ENCODE data around the gene UBASH3B.

Gene UBASH3B

DNA sequence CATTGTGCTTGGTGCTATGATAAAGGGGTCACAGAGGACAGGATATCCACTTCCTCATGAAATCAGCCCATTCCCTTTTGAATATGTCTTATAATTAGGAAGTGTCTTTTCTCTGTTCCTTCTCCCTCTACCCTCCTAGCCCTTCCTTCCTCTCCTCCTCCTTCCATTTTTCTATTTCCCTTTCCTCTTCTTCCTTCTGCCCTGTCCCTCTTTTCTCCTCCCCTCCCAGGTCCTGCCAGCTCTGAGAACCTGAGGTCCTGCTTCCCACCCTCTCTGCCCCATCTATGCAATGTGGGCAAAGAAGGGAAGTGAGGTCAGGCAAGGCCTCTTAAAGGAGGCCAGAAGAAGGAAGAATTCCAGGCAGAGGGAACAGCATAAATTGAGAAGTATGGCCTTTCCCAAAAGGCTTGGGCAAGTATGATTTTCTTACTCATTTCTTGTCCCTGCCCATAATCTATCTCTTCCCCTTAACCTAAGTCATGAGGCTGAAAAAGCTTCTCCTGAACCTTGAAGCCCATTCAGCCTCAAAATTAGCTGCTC lies 7.7 kb upstream of the UBASH3B start:
- no peak for DNase-seq

DNA sequence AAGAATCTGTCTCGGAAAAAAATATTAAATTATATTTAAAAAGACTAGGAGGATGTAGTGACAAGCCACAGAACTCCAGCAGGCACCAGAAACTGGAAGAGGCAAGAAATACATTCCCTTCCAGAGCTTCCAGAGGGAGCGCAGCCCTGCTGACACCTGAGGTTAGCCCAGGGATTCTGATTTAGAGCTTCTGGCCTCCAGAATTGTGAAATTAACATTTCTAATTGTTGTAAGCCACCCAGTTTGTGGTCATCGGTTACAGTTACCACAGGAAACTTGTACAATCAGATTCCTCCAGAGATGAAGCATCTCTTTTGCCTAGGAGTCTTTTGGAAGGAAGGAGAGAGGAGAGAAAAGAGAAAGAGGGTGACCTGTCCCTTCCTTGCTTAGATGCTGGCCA lies 6.4 kb upstream of the UBASH3B start:
- no peak for DNase-seq

DNA sequence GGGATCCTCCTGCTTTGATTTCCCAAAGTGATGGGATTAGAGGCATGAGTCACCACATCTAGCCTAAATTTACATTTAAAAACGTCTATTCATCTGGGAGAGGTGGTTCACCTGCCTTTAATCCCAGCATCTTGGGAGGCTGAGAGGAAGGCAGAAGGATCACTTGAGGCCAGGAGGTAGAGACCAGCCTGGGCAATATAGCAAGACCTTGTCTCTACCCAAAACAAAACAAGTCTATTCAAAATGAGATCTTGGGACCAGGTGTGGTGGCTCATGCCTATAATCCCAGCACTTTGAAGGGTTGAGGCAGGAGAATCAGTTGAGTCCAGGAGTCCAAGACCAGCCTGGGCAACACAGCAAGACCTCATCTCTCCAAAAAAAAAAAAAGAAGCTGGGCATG lies 4.9 kb upstream of the UBASH3B start:
- DNase-seq: no peak

DNA sequence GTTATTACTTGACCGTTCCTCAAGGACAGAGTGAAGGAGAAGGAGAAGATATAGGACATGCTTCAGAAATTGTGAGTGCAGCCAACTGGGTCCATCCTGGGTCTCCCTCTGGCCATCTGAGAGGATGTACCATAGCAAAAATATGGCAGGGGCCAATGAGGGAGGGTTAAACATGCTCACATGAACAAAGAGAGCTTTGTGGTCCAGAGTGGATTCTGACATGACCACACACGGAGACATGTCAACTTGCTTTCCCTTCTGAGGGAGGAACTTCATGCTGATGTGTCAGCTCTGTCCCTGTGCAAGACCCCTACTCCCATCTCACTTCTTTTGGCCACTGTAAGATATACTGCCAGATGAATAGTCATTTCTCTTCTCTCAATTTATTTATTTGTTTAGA lies 3.0 kb upstream of the UBASH3B start:
- no peak for DNase-seq

DNA sequence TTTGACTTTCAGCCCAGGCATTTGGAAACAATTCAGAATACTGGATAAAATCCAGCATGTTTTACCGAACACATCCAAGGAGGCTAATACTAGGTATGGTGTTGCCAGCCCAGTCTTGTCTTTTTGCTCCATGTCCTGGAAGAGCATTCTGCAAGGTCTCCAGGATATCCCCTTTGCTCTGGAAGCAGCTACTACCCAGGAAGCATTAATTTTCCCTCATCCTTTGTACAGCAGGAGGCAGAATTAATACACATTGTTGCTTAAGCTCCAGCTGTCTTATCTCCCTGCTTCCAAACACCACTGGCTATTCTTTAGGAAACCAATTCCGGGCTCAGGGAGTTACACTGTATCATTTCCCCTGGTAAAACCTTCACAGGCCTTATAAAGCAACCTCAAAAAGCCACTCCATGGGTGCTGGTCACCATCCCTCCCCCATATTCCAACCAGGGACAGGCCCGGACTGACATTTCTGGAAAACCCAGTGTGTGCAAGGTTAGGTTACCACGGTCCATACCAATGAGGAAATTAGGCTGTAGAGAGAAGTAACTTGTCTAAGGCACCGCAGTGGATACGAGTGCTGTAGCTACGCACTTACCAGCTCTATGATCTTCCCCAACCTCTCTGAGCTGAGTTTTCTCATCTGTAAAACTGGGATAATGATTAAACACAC lies 1.5 kb upstream of the UBASH3B start:
- no peak for DNase-seq

GRCh38 chr11:122656073-122656630 lies 630 bp downstream of the UBASH3B start:
- peak; percentile 37 to 39 for DNase-seq

DNA sequence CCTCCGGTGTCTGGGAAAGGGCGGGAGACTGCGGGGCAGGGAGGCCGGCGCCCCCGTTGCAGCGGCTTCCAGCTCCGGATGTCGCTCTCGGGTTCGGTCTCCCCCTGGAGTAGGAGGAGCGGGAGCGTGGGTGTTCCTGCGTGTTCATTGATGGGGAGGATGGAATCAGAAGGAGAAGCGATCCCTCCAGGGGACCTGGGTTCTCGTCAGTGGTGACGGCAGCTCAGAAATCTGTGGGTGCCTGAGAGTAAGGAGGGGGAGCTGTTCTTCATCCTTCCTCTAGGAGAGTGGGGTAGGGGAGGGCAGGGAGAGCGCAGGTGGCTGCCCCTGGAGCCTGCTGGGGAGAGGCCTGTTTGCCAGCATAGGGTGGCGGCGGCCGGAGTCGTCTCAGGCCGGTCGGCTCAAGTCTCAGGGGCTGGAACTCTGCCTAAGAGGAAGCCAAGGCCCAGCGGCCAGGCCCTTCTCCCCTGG lies 1.1 kb downstream of the UBASH3B start:
- DNase-seq: peak; percentile 21 to 26

- no peak for DNase-seq
Observed at GRCh38 chr11:122659676-122660554, 4.4 kb downstream of the UBASH3B start.

DNA sequence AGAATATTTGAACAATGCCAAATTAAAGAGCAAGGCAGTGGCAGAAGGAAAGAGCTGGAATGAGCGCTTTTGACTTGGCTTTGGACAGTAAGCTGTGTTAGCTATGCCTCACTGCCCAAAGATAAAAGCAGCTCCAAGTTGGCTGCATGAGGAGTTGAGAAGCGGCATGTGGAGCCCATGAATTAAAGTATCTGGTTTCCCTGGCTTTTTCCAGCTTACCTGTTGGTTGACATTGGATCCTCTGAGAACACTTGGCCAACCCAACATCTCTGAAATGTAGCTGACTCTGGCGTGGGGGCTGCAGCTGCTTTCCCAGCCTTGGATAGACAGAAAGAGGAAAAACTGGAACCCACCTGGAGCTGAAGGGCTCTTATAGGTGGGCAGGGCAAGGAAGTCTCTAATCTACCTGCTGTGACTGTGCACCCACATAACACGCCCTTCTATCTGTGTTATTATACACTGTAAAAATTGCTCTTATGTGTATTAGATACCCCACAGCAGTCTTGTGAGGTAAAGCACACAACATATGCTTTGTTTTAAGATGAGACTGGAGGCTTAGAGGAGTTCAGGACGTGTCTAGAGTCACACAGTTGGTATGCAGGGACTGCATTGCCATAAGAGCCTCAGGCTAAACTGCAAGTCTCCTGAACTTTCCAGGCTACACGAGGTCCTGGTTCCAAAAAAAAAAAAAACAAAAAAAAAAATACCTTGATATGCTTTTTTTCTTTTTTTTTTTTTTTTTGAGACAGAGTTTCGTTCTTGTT lies 5.8 kb downstream of the UBASH3B start:
- DNase-seq: no peak

DNA sequence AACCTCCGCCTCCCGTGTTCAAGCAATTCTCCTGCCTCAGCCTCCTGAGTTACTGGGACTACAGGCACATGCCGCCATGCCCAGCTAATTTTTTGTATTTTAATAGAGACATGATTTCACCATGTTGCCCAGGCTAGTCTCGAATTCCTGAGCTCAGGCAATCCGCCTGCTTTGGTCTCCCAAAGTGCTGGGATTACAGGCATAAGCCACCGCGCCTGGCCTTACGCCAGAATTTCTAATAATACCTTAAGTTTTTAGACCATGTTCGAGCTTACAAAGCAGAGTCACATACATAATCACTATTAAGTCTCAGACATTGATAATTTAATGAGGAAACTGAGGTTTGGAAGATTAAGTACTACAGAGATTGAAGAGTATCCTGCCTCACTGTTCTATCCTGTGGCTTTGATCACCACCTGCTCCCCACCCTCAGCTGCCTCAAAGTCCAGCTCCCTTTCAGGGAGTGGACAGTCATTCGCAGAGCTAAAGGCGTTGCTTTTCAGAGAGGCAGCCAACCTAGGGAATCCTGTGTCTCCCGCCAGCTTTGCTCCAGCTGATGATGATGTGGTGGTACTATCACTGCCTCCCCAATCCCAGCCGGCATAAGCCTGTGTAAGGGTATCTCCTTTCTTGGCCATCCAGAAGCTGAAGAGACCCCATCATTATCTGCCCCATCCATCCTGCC lies 7.7 kb downstream of the UBASH3B start:
- DNase-seq: no peak

DNA sequence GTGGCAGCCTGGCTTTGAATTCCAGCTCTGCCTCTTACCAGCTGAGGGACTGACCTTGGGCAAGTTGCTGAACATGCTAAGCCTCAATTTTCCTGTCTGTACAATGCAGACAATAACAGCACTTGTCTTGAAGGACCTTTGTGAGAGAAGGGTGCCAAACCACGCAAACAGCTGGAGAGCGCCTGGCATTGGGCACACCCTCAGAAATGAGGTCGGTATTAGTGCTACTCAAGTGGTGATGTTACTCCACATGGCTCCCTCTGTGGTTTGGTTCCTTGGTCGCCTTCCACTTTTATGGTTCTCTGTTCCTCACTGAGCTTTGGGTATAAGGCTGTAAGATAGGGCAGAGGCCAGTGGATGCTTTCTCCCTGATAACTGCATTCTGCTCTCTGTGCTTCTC lies 8.2 kb downstream of the UBASH3B start:
- no peak for DNase-seq

GRCh38 chr11:122664188-122664587 lies 8.7 kb downstream of the UBASH3B start:
- DNase-seq: no peak

DNA sequence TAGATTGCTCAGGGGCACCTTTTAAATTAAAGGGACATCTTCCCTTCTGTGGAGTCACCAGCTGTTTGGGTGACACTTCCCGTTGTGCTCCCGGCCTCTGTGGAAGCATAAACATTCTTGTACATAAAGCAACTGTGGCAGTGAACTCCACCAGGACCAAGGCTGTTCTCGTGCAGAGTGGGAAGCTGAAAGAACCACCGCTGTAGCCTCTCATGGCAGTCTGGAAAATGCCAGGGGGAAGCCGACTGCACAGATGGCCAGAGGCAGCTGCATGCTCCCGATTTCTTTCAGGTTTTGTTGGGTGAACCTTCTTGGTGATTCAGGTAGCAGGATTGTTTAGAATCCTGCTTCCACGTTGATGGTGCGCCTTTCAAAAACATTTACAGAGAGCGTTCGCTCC lies 10.3 kb downstream of the UBASH3B start:
- no peak for DNase-seq

DNA sequence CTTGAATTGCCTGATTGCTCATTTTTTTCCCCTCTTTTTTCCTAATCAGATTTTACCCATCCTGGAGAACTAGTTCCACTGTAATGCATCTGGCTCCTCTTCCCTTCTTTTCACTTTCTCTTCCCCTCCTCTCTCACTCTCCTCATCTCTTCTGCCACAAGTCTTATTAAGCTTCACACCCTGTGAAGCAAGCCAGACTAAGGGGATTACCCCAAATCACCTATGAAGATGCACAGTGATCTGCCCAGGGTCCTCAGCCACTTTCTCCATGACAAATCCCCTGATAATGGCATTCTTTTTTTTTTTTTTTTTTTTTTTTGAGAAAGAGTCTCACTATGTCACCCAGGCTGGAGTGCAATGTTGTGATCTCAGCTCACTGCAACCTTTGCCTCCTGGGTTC lies 11.2 kb downstream of the UBASH3B start:
- DNase-seq: no peak

GRCh38 chr11:122668562-122669090 lies 13.1 kb downstream of the UBASH3B start:
- no peak for DNase-seq

DNA sequence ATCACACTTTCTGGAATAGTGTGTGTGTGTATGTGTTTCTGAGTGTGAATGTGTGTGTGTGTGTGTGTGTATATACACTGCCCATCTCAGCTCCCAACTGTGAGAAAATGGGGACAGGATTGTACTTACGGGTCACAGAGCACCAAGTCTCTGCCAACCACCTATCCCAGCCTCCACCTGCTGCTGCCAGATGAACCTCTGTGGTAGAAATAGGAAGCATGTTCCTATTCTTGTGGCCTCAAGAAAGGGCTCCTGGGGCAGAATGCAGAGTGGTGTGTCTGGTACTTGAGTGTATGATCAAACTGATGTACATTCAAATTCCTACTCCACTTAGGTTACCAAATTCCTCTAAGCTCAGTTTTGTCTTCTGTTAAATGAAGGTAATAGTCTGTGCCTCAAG lies 14.6 kb downstream of the UBASH3B start:
- no peak for DNase-seq

- DNase-seq: no peak
Observed at GRCh38 chr11:122671400-122671891, 15.9 kb downstream of the UBASH3B start.

DNA sequence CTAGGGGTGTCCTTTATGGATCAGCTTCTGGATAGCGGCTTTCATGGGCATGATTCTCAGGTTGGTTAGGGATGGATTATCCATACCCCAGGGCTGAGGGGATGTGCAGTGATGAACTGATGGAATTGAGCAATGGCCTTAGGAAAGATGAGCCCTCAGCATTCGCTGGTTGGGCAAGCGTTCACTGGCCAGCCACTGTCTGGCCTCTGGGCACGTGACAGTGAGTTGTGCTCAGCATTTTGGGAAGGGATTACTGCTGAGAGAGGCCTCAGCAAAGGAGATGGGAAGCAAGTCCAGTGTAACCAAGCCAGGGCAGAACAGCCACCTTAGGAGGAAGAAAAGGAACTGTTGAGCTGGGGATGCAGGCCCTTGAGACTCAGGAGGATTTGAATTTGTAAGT lies 17.4 kb downstream of the UBASH3B start:
- DNase-seq: no peak

GRCh38 chr11:122673701-122674100 lies 18.2 kb downstream of the UBASH3B start:
- no peak for DNase-seq

DNA sequence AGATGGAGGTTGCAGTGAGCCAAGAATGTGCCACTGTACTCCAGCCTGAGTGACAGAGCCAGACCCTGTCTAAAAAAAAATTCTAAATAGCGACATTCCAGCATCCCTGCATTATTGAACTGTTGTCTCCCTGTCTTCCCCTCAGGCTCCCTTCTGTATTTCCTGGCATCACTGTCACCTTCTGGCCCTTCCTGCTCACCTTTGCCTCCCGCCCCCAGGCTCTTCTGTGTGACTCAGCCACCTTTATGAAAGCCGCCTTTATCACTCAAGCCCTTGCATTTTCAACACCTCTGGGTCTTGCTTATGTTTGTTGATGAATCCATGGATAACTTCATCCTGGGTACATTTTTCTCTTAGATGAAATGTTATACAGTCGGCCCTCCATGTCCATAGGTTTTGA lies 21.1 kb downstream of the UBASH3B start:
- no peak for DNase-seq

DNA sequence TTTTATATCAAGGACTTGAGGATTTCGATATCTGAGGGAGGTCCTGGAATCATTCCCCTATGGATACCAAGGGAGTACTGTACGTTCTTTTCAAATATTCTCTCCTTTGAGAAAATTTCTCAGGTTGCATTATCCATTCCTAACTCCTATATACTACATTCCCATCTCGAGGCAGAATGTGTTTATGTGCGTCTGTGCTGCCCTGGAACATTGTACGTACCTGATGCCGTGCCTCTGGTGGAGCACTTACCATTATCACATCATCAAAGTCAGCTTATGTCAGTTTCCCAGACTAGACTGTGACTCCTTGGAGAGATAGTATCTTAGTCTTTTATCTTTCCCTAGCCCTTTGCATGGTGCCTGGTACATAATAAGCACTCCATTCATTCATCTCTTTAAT lies 21.7 kb downstream of the UBASH3B start:
- no peak for DNase-seq

- DNase-seq: no peak
Observed at GRCh38 chr11:122678406-122678805, 22.9 kb downstream of the UBASH3B start.
